Measurements from ENCODE around the gene TFDP1. TPM values are rescaled to one million over a fixed set of nuclear protein-coding genes. Genes with fewer than 3 reads are reported as not detected.

Gene TFDP1
- total and polyA plus RNA-seq, 2 donors (not counting 1 experiment from before 2014, with no cell fraction given), result 44.8 to 115 TPM

- Histone ChIP-seq H3K27ac (ENCODE audit: insufficient read depth, low read length) (no peak overlapping the region), H3K4me2 (ENCODE audit: extremely low read depth, insufficient read depth, low read length) (no peak overlapping the region), H3K79me2 (ENCODE audit: control insufficient read depth, insufficient read depth, low read length) (no peaks in the 10 kb centered on the region), H3K9ac (ENCODE audit: insufficient read depth, low read length) (no peak overlapping the region), H3K4me1 (ENCODE audit: control insufficient read depth, extremely low read depth, insufficient read depth, low read length) (no peaks in the 10 kb centered on the region), H4K20me1 (ENCODE audit: control insufficient read depth, extremely low read depth, insufficient read depth, low read length) (no peaks in the 10 kb centered on the region), H3K36me3 (ENCODE audit: control insufficient read depth, insufficient read depth, low read length) (no peaks in the 10 kb centered on the region), H2AFZ (ENCODE audit: low read length) (no peak overlapping the region), H3K9me3 (ENCODE audit: control insufficient read depth, insufficient read depth, low read depth, low read length) (no peaks in the 10 kb centered on the region), H3K4me3 (replicated peaks in 1 of 4; ENCODE audit: control extremely low read depth in 1 of 4, insufficient read depth in 1 of 4, low read depth in 3 of 4, low read length in 4 of 4) (no peak overlapping the region), H3K27me3 (ENCODE audit: control insufficient read depth, insufficient read depth, low read length) (no peaks in the 10 kb centered on the region)
- TF ChIP-seq CTCF (conservative IDR thresholded peaks at IDR 0.05 in 1 of 2, IDR thresholded peaks at IDR 0.05 in 1 of 2; ENCODE audit: low read depth in 1 of 2, low read length in 2 of 2), result no peak
- no peak for TF ChIP-seq EZH2 (IDR thresholded peaks at IDR 0.05; ENCODE audit: low read length, missing control alignments)
- DNase-seq (ENCODE audit: low read depth in 2 of 2), result no peak
These were observed 68.1 kb downstream of the TFDP1 start for GRCh38 chr13:113652404-113653263.

GRCh38 chr13:113653264-113654174 lies 69.0 kb downstream of the TFDP1 start:
- no peak for DNase-seq (ENCODE audit: low read depth in 2 of 2)
- Histone ChIP-seq H3K9ac (ENCODE audit: insufficient read depth, low read length) (no peak overlapping the region), H4K20me1 (ENCODE audit: control insufficient read depth, extremely low read depth, insufficient read depth, low read length) (no peaks in the 10 kb centered on the region), H3K4me1 (ENCODE audit: control insufficient read depth, extremely low read depth, insufficient read depth, low read length) (no peaks in the 10 kb centered on the region), H3K79me2 (ENCODE audit: control insufficient read depth, insufficient read depth, low read length) (no peaks in the 10 kb centered on the region), H3K27ac (ENCODE audit: insufficient read depth, low read length) (no peak overlapping the region), H2AFZ (ENCODE audit: low read length) (no peak overlapping the region), H3K4me3 (replicated peaks in 1 of 4; ENCODE audit: control extremely low read depth in 1 of 4, insufficient read depth in 1 of 4, low read depth in 3 of 4, low read length in 4 of 4) (no peak overlapping the region), H3K36me3 (ENCODE audit: control insufficient read depth, insufficient read depth, low read length) (no peaks in the 10 kb centered on the region), H3K9me3 (ENCODE audit: control insufficient read depth, insufficient read depth, low read depth, low read length) (no peaks in the 10 kb centered on the region), H3K27me3 (ENCODE audit: control insufficient read depth, insufficient read depth, low read length) (no peaks in the 10 kb centered on the region), H3K4me2 (ENCODE audit: extremely low read depth, insufficient read depth, low read length) (no peak overlapping the region)
- no peak for TF ChIP-seq CTCF (conservative IDR thresholded peaks at IDR 0.05 in 1 of 2, IDR thresholded peaks at IDR 0.05 in 1 of 2; ENCODE audit: low read depth in 1 of 2, low read length in 2 of 2)
- no peak for TF ChIP-seq EZH2 (IDR thresholded peaks at IDR 0.05; ENCODE audit: low read length, missing control alignments)

DNA sequence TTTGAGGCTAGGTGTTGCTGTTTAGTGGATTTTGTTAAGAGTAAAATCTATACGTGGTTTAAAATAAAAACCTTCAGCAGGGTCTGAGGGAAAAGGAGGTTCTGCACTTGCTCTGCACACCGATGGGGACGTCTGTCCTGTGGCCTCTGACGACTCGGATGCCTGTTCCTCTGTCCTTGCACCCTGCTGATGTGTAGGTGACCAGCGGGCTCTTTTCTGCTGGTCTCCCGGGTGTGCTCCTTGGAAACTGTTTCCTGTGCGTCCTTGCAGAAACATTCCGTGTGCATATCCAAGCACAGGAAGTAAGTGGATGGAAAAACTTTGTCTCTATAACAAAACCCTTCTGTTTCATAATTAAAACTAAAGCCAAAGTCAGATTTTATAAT lies 69.6 kb downstream of the TFDP1 start:
- no peaks in the 10 kb centered on the region for H3K79me2 ChIP-seq (ENCODE audit: control insufficient read depth, insufficient read depth, low read length)
- H3K9me3 ChIP-seq (ENCODE audit: control insufficient read depth, insufficient read depth, low read depth, low read length), result no peaks in the 10 kb centered on the region
- no peak for TF ChIP-seq EZH2 (IDR thresholded peaks at IDR 0.05; ENCODE audit: low read length, missing control alignments)
- TF ChIP-seq CTCF (conservative IDR thresholded peaks at IDR 0.05 in 1 of 2, IDR thresholded peaks at IDR 0.05 in 1 of 2; ENCODE audit: low read depth in 1 of 2, low read length in 2 of 2), result no peak
- no peaks in the 10 kb centered on the region for H3K4me1 ChIP-seq (ENCODE audit: control insufficient read depth, extremely low read depth, insufficient read depth, low read length)
- no peak overlapping the region for H3K9ac ChIP-seq (ENCODE audit: insufficient read depth, low read length)
- H4K20me1 ChIP-seq (ENCODE audit: control insufficient read depth, extremely low read depth, insufficient read depth, low read length), result no peaks in the 10 kb centered on the region
- H3K4me2 ChIP-seq (ENCODE audit: extremely low read depth, insufficient read depth, low read length), result no peak overlapping the region
- no peaks in the 10 kb centered on the region for H3K36me3 ChIP-seq (ENCODE audit: control insufficient read depth, insufficient read depth, low read length)
- no peak for DNase-seq (ENCODE audit: low read depth in 2 of 2)
- no peak overlapping the region for H3K27ac ChIP-seq (ENCODE audit: insufficient read depth, low read length)
- H3K27me3 ChIP-seq (ENCODE audit: control insufficient read depth, insufficient read depth, low read length), result no peaks in the 10 kb centered on the region
- H2AFZ ChIP-seq (ENCODE audit: low read length), result no peak overlapping the region
- H3K4me3 ChIP-seq (replicated peaks in 1 of 4; ENCODE audit: control extremely low read depth in 1 of 4, insufficient read depth in 1 of 4, low read depth in 3 of 4, low read length in 4 of 4), result no peak overlapping the region

Data from fibroblast of lung (primary cell).